Fibroblast of mammary gland (primary cell): Measurements from ENCODE around the gene TSPAN9.

ENCODE experiments used
- DNase-seq: peaks from one replicate; pipeline ENCODE4 v3.0.0-alpha.2; 2010; ENCODE audit warnings: low read depth
- H3K4me3 ChIP-seq: 2 replicates; pipeline ENCODE4 v1.5.1; 2011; ENCODE audit warnings: low read depth, mild to moderate bottlenecking, low read length, moderate library complexity; ENCODE audit not compliant: control insufficient read depth
- CTCF ChIP-seq: conservative IDR thresholded peaks from 2 replicates; pipeline ENCODE4 v1.5.1; 2011; ENCODE audit warnings: low read depth, low read length, inconsistent platforms; ENCODE audit not compliant: control insufficient read depth, insufficient read depth

TSPAN9 gene

GRCh38 chr12:3252450-3252891 lies 175.3 kb downstream of the TSPAN9 start:
- no peak overlapping the region for H3K4me3 ChIP-seq
- no peak for TF ChIP-seq CTCF
- peak; percentile 68 for DNase-seq

GRCh38 chr12:3253682-3254275 lies 176.6 kb downstream of the TSPAN9 start:
- DNase-seq: no peak
- TF ChIP-seq CTCF: no peak
- H3K4me3 ChIP-seq: no peak overlapping the region

GRCh38 chr12:3255057-3255456 lies 177.9 kb downstream of the TSPAN9 start:
- no peak for TF ChIP-seq CTCF
- DNase-seq: no peak
- H3K4me3 ChIP-seq: no peak overlapping the region

GRCh38 chr12:3256103-3256631 lies 179.0 kb downstream of the TSPAN9 start:
- H3K4me3 ChIP-seq: no peak overlapping the region
- no peak for DNase-seq
- no peak for TF ChIP-seq CTCF

- H3K4me3 ChIP-seq: no peak overlapping the region
- no peak for DNase-seq
- TF ChIP-seq CTCF: no peak
Measured at GRCh38 chr12:3257411-3257810, 180.2 kb downstream of the TSPAN9 start.

- TF ChIP-seq CTCF: no peak
- H3K4me3 ChIP-seq: no peak overlapping the region
- no peak for DNase-seq
Measured at GRCh38 chr12:3259973-3260372, 182.8 kb downstream of the TSPAN9 start.
